HUES48 (cell line): ENCODE data around the gene TRPM2.
"Not testable (repeated sequence)": the region's sequence is repeated elsewhere in the genome, so short reads cannot be mapped to it uniquely, and the experiment has no call there.

ENCODE experiments used
- H3K27ac ChIP-seq: one replicate; pipeline ENCODE4 v1.7.0; 2013; ENCODE audit warnings: low read depth, low read length, inconsistent platforms
- H3K27me3 ChIP-seq: 2 replicates; pipeline ENCODE4 v1.6.1; 2013; ENCODE audit warnings: mild to moderate bottlenecking, low read length; ENCODE audit not compliant: control insufficient read depth, insufficient read depth
- H3K36me3 ChIP-seq: 2 replicates; pipeline ENCODE4 v1.6.1; 2013; ENCODE audit warnings: low read length; ENCODE audit not compliant: control insufficient read depth, insufficient read depth
- H3K4me1 ChIP-seq: 2 replicates; pipeline ENCODE4 v1.6.1; 2013; ENCODE audit warnings: mild to moderate bottlenecking, low read length; ENCODE audit not compliant: control insufficient read depth, insufficient read depth
- H3K4me3 ChIP-seq: 2 replicates; pipeline ENCODE4 v1.5.1; 2013; ENCODE audit warnings: mild to moderate bottlenecking, low read depth, low read length
- H3K9ac ChIP-seq: 2 replicates; pipeline ENCODE4 v1.6.1; 2013; ENCODE audit warnings: mild to moderate bottlenecking, low read depth, low read length, moderate library complexity
- H3K9me3 ChIP-seq: 2 replicates; pipeline ENCODE4 v1.6.1; 2013; ENCODE audit warnings: low read length; ENCODE audit not compliant: control insufficient read depth, insufficient read depth

The TRPM2 gene

DNA sequence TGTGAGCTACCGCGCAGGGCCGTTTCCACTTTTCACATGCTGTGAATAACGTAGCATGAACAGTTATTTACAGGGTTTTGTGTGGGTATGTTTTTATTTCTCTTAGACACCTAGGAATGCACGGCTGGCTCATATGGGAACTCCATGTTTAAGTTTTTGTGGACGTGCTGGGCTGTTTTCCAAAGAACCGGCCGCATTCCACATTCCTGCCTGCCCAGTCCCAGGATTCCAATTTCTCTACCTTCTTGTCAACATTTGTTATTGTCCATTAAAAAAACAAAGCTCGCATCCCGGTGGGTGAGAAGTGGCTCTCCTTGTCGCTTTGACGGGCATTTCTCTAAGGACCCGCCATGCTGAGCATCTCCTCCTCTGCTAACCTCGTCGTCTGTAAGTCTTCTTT, 54.8 kb downstream of the TRPM2 start:
- H3K27ac ChIP-seq, result no peak overlapping the region
- H3K9ac ChIP-seq, result no peak overlapping the region
- H3K27me3 ChIP-seq, result no peaks in the 10 kb centered on the region
- H3K4me3 ChIP-seq, result no peak overlapping the region
- peaks cover 17% of the 10 kb centered on the region for H3K9me3 ChIP-seq
- no peaks in the 10 kb centered on the region for H3K4me1 ChIP-seq
- H3K36me3 ChIP-seq, result no peaks in the 10 kb centered on the region

- Histone ChIP-seq H3K27me3 (no peaks in the 10 kb centered on the region), H3K9ac (no peak overlapping the region), H3K9me3 (0 out of 2 replicates have a peak, but pooled peaks cover 14% of the 10 kb centered on the region), H3K27ac (no peak overlapping the region), H3K4me3 (no peak overlapping the region), H3K4me1 (no peaks in the 10 kb centered on the region), H3K36me3 (no peaks in the 10 kb centered on the region)
These were observed 60.3 kb downstream of the TRPM2 start for GRCh38 chr21:44413566-44414290.

- H3K9ac ChIP-seq, result no peak overlapping the region
- no peaks in the 10 kb centered on the region for H3K4me1 ChIP-seq
- no peaks in the 10 kb centered on the region for H3K36me3 ChIP-seq
- no peaks in the 10 kb centered on the region for H3K27me3 ChIP-seq
- H3K9me3 ChIP-seq, result peaks cover 14% of the 10 kb centered on the region; the same call in 1 of the 2 replicates
- H3K27ac ChIP-seq, result no peak overlapping the region
- no peak overlapping the region for H3K4me3 ChIP-seq
These were observed 61.1 kb downstream of the TRPM2 start for GRCh38 chr21:44414291-44415072.

DNA sequence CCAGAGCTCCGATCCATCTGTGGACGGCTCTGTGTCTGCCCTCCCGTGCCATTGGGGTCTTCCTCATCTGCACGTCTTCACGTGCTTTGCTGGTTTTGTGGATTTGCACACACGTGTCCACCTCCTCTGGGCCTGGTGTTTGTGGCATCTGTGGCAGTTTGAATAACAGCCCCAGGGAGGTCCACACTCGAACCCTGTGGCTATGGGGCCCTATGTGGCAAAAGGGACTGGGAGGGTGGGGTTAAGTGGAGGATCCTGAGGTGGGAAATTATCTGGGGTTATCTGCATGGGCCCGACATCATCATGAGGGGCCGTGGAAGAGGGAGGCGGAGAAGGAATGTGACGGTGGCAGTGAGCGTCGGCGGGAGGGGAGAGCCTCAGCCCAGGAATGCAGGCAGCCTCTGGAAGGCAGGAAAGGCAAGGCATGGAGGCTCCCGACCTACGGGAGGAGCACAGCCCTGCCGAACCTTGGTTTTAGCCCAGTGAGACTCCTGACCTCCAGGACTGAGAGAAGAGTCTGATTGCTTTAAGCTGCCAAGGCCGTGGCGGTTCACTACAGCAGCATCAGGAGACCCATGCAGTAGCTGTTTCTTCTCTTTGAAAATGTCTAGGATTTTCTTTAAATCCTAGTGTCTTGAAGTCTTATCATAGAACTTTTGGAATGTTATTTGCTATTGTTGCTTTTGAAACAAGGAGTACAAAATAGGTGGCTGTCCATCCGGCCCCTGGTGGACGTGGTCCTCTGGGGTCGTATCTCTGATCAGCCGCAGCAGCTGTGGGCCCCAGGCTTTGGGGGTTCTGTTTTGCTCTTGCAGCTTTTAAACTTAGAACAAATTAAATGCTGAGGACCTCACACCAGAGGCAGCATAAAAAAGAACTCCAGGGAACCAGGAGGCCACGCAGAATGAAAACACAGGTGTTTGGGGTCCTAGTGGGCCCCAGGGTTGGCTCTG, 61.9 kb downstream of the TRPM2 start:
- Histone ChIP-seq H3K4me3 (no peak overlapping the region), H3K9ac (no peak overlapping the region), H3K27ac (no peak overlapping the region), H3K27me3 (no peaks in the 10 kb centered on the region), H3K9me3 (peaks cover 16% of the 10 kb centered on the region; the same call in 1 of the 2 replicates), H3K4me1 (no peaks in the 10 kb centered on the region), H3K36me3 (no peaks in the 10 kb centered on the region)

DNA sequence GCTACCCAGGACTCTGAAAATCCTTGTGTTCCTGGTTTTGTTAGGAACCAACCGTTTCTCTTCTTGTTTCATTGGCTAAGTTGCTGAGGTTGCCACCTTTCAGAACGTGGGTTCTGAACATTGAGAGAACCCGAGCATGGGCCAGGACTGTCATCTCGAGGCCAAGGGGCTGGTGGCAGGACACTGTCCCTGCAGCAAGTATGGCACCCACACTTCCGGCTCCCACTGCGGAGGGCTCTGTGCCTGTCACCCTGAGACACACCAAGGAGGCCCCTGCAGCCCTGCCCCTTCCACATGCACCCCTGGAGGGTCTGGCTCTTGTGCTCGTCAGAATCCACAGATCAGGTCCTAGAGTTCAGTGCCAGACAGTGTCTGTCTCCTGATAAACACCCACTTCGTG, 62.8 kb downstream of the TRPM2 start:
- peaks cover 16% of the 10 kb centered on the region; the same call in 1 of the 2 replicates for H3K9me3 ChIP-seq
- H3K27me3 ChIP-seq, result no peaks in the 10 kb centered on the region
- no peaks in the 10 kb centered on the region for H3K36me3 ChIP-seq

GRCh38 chr21:44417621-44418107, 64.2 kb downstream of the TRPM2 start:
- not testable (repeated sequence) for H3K36me3 ChIP-seq, H3K27me3 ChIP-seq, H3K27ac ChIP-seq, H3K4me3 ChIP-seq, H3K9ac ChIP-seq, H3K4me1 ChIP-seq
- peaks cover 16% of the 10 kb centered on the region; the same call in 1 of the 2 replicates for H3K9me3 ChIP-seq

More for the DNA sequence above, 62.8 kb downstream of the TRPM2 start:
- Histone ChIP-seq H3K27ac (no peak overlapping the region), H3K4me1 (no peaks in the 10 kb centered on the region), H3K4me3 (no peak overlapping the region), H3K9ac (no peak overlapping the region)

- Histone ChIP-seq H3K36me3 (no peaks in the 10 kb centered on the region), H3K27me3 (no peaks in the 10 kb centered on the region), H3K9me3 (peaks cover 16% of the 10 kb centered on the region; the same call in 1 of the 2 replicates), H3K9ac (no peak overlapping the region), H3K27ac (no peak overlapping the region), H3K4me1 (no peaks in the 10 kb centered on the region), H3K4me3 (no peak overlapping the region)
These were observed 64.9 kb downstream of the TRPM2 start for GRCh38 chr21:44418108-44418875.

DNA sequence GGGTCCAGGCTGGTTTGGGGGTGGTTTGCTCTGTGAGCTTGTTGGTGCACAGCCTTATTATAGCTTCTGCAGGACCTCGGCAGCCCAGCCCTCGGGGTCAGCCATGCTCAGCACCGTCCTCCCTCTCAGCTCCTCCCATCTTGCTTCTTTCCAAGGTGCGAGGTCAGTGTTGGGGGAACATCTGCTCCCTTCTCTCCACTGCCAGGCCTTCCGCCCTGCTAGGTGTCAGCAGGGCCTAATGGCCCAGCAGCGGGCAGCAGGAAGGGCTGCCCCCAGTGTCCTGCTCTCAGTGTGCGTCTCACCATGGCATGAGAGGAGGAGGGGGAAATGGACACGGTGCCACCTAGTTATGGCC, 65.4 kb downstream of the TRPM2 start:
- no peak overlapping the region for H3K4me3 ChIP-seq
- no peak overlapping the region for H3K9ac ChIP-seq
- no peaks in the 10 kb centered on the region for H3K4me1 ChIP-seq
- peaks cover 16% of the 10 kb centered on the region; the same call in 1 of the 2 replicates for H3K9me3 ChIP-seq
- H3K27ac ChIP-seq, result no peak overlapping the region
- no peaks in the 10 kb centered on the region for H3K36me3 ChIP-seq
- no peaks in the 10 kb centered on the region for H3K27me3 ChIP-seq

DNA sequence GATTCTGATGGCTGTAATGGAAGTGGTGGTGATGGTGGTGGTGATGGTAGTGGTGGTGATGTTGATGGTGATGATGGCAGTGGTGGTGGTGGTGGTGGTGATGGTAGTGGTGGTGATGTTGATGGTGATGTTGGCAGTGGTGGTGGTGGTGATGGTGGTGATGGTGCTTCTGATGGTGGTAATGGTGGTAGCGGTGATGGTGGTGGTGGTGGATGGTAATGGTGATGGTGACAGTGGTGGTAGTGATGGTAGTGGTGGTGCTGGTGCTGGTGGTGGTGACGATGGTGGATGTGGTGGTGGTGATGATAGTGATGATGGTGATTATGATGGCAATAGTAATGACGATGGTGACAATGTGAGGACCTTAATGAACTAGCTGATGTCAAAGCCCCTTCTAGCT, 66.3 kb downstream of the TRPM2 start:
- Histone ChIP-seq H3K27ac (no peak overlapping the region), H3K9ac (no peak overlapping the region), H3K36me3 (no peaks in the 10 kb centered on the region), H3K4me1 (no peaks in the 10 kb centered on the region), H3K9me3 (peaks cover 16% of the 10 kb centered on the region; the same call in 1 of the 2 replicates), H3K27me3 (no peaks in the 10 kb centered on the region), H3K4me3 (no peak overlapping the region)
